ENCODE results near the gene PLB1. TPM values are rescaled to one million over a fixed set of nuclear protein-coding genes. Genes with fewer than 3 reads are reported as not detected.

Gene PLB1
- total RNA-seq, 6 experiments from 2014 or later, result 0.66 to 1.9 (median 1.1) TPM

- Histone ChIP-seq H3K4me3 (no peak overlapping the region), H3K36me3 (no peaks in the 10 kb centered on the region), H3K27me3 (no peaks in the 10 kb centered on the region), H3K9me3 (no peaks in the 10 kb centered on the region), H3K27ac (no peak overlapping the region), H3K4me1 (peaks cover 0 to 9% (median under 1%) of the 10 kb centered on the region in 4 donors)
- ATAC-seq (no peak), DNase-seq (no peak)
- WGBS (ENCODE audit: insufficient coverage, low coverage, low lambda C conversion rate, missing lambda C conversion rate), result 86% methylated on average over 2 of the region's 2 CpGs
- TF ChIP-seq CTCF (IDR thresholded peaks at IDR 0.05), result no peak
- TF ChIP-seq POLR2A (IDR thresholded peaks at IDR 0.05), result no peak
- intact Hi-C loops (cut with DNase I), result no loop called here
These were observed 193.0 kb downstream of the PLB1 start for GRCh38 chr2:28688818-28689217.

- ATAC-seq (no peak), DNase-seq (no peak)
- no peaks in the 10 kb centered on the region for H3K9me3 ChIP-seq
- H3K36me3 ChIP-seq, result no peaks in the 10 kb centered on the region
- no peak for TF ChIP-seq POLR2A (IDR thresholded peaks at IDR 0.05)
- no peak for TF ChIP-seq CTCF (IDR thresholded peaks at IDR 0.05)
- intact Hi-C loops (cut with DNase I), result no loop called here
- no peak overlapping the region for H3K4me3 ChIP-seq
- H3K27me3 ChIP-seq, result no peaks in the 10 kb centered on the region
- H3K27ac ChIP-seq, result no peak overlapping the region
- peaks cover 0 to 9% (median under 1%) of the 10 kb centered on the region in 4 donors for H3K4me1 ChIP-seq
- 71% methylated on average over 2 of the region's 2 CpGs for WGBS (ENCODE audit: insufficient coverage, low coverage, low lambda C conversion rate, missing lambda C conversion rate)
These were observed 193.9 kb downstream of the PLB1 start for GRCh38 chr2:28689771-28690170.

- no peaks in the 10 kb centered on the region for H3K36me3 ChIP-seq
- H3K4me1 ChIP-seq, result peaks cover 0 to 9% (median under 1%) of the 10 kb centered on the region in 4 donors
- TF ChIP-seq POLR2A (IDR thresholded peaks at IDR 0.05), result no peak
- no peak for TF ChIP-seq CTCF (IDR thresholded peaks at IDR 0.05)
- no peak for DNase-seq
- no peak overlapping the region for H3K27ac ChIP-seq
- ATAC-seq, result no peak
- no peak overlapping the region for H3K4me3 ChIP-seq
- H3K9me3 ChIP-seq, result no peaks in the 10 kb centered on the region
- 95% methylated on average over 2 of the region's 3 CpGs for WGBS (ENCODE audit: insufficient coverage, low coverage, low lambda C conversion rate, missing lambda C conversion rate)
- intact Hi-C loops (cut with DNase I), result no loop called here
- H3K27me3 ChIP-seq, result no peaks in the 10 kb centered on the region
These were observed 196.6 kb downstream of the PLB1 start for GRCh38 chr2:28692411-28692810.

- no peak overlapping the region for H3K27ac ChIP-seq
- ATAC-seq, result no peak
- peaks cover 0 to 9% (median under 1%) of the 10 kb centered on the region in 4 donors for H3K4me1 ChIP-seq
- DNase-seq, result no peak
- intact Hi-C loops (cut with DNase I), result no loop called here
- no peaks in the 10 kb centered on the region for H3K9me3 ChIP-seq
- 90% methylated on average over 2 of the region's 3 CpGs for WGBS (ENCODE audit: insufficient coverage, low coverage, low lambda C conversion rate, missing lambda C conversion rate)
- no peaks in the 10 kb centered on the region for H3K36me3 ChIP-seq
- H3K27me3 ChIP-seq, result no peaks in the 10 kb centered on the region
- no peak overlapping the region for H3K4me3 ChIP-seq
- TF ChIP-seq POLR2A (IDR thresholded peaks at IDR 0.05) (no peak), CTCF (IDR thresholded peaks at IDR 0.05) (no peak)
These were observed 197.4 kb downstream of the PLB1 start for GRCh38 chr2:28693223-28693622.

Small RNA genes within 50 kb of the gene (small RNA-seq; reads per million reads assigned to genes)
- 0 reads per million in 2 experiments for gene RNA5SP89
- 0 reads per million in 2 experiments for gene SNRPGP7

Other genes with a start within 250 kb of the PLB1 start
- gene FOSL2, start 103.2 kb upstream of the PLB1 start, total RNA-seq, result 10 to 100 TPM in 4 of 6 experiments, 1 to 10 TPM in 2; 8.1 to 70.7 (median 14.9) TPM

Data from right lobe of liver (tissue), 6 donors.